ENCODE measurements around the gene SLC28A1. TPM values are rescaled to one million over a fixed set of nuclear protein-coding genes. Genes with fewer than 3 reads are reported as not detected.

SLC28A1 gene
- total and polyA plus RNA-seq, 9 donors, result 0.02 to 0.92 (median 0.18) TPM; not detected in 3

DNA sequence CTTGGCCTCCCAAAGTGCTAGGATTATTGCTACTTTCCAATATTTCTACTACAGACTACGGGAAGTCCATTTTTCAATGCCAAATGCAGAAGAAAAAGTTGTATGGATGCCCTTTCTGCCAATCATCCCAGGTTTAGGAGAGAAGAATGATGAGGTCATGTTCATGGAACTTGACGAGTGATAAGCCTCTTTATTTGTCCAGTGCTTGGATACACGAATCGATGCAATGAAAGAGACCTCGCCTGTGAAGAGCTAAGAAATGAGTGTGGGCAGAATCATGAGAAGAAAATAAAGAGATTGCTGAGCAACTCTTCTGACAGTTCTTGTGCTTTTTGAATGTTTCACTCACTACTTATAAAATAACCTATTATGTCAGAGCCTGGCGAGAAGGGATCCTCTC is 996 bp upstream of the SLC28A1 start:
- Histone ChIP-seq H3K4me3 (no peak overlapping the region), H3K27ac (no peak overlapping the region), H3K4me1 (ENCODE audit: insufficient read depth) (no peaks in the 10 kb centered on the region), H3K9me3 (no peaks in the 10 kb centered on the region), H3K27me3 (no peaks in the 10 kb centered on the region), H3K36me3 (no peaks in the 10 kb centered on the region)
- DNase-seq, result no peak
- intact Hi-C loops (cut with DNase I), result no loop called here
- TF ChIP-seq EP300 (IDR thresholded peaks at IDR 0.05), result no peak
- TF ChIP-seq POLR2A (IDR thresholded peaks at IDR 0.05), result no peak
- no peak for TF ChIP-seq CTCF (IDR thresholded peaks at IDR 0.05)
- WGBS, 3 donors, result 76 to 84% (median 81%) methylated on average over 6 of the region's 6 CpGs

DNA sequence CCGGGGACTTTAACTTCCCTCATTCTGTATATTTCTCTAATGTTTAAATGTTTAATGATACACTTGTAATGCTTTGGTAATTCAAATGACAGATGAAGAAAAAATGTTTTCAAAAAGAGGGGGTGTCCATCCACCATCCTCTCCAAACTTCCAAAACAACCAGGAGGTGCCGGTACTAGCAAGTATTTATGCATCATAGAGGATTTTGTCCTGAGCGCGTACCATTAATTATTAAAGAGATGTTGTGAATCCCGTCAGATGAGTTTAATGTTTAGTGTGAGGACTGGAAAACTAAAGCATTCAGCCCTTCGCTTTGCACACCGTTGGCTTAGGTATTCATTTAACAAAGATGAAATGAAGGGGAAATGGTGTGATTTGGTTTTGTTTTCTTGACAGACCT is 1.3 kb downstream of the SLC28A1 start:
- TF ChIP-seq EP300 (IDR thresholded peaks at IDR 0.05) (no peak), CTCF (IDR thresholded peaks at IDR 0.05) (no peak), POLR2A (IDR thresholded peaks at IDR 0.05) (no peak)
- H3K4me3 ChIP-seq, result no peak overlapping the region
- no peaks in the 10 kb centered on the region for H3K27me3 ChIP-seq
- H3K27ac ChIP-seq, result no peak overlapping the region
- no peak for DNase-seq
- intact Hi-C loops (cut with DNase I), result no loop called here
- no peaks in the 10 kb centered on the region for H3K9me3 ChIP-seq
- H3K36me3 ChIP-seq, result no peaks in the 10 kb centered on the region
- no peaks in the 10 kb centered on the region for H3K4me1 ChIP-seq (ENCODE audit: insufficient read depth)
- WGBS, 3 donors, result 89 to 94% (median 90%) methylated on average over 7 of the region's 7 CpGs

- Histone ChIP-seq H3K9me3 (no peaks in the 10 kb centered on the region), H3K4me1 (ENCODE audit: insufficient read depth) (peaks cover 4% of the 10 kb centered on the region), H3K27me3 (no peaks in the 10 kb centered on the region), H3K36me3 (no peaks in the 10 kb centered on the region), H3K4me3 (no peak overlapping the region), H3K27ac (no peak overlapping the region)
- TF ChIP-seq POLR2A (IDR thresholded peaks at IDR 0.05), result no peak
- TF ChIP-seq CTCF (IDR thresholded peaks at IDR 0.05), result no peak
- no peak for TF ChIP-seq EP300 (IDR thresholded peaks at IDR 0.05)
- 91 to 93% (median 92%) methylated on average over 14 of the region's 14 CpGs for WGBS, 3 donors
- no peak for DNase-seq
- intact Hi-C loops (cut with DNase I), result no loop called here
These were observed 1.9 kb downstream of the SLC28A1 start for GRCh38 chr15:84886211-84886983.

GRCh38 chr15:84886984-84887299 is 2.5 kb downstream of the SLC28A1 start:
- no peak overlapping the region for H3K27ac ChIP-seq
- intact Hi-C loops (cut with DNase I), result no loop called here
- 71 to 77% (median 75%) methylated on average over 1 of the region's 1 CpG for WGBS, 3 donors
- TF ChIP-seq POLR2A (IDR thresholded peaks at IDR 0.05) (no peak), EP300 (IDR thresholded peaks at IDR 0.05) (no peak), CTCF (IDR thresholded peaks at IDR 0.05) (no peak)
- peaks cover 6% of the 10 kb centered on the region for H3K4me1 ChIP-seq (ENCODE audit: insufficient read depth)
- no peak for DNase-seq
- no peak overlapping the region for H3K4me3 ChIP-seq
- H3K36me3 ChIP-seq, result no peaks in the 10 kb centered on the region
- H3K9me3 ChIP-seq, result no peaks in the 10 kb centered on the region
- H3K27me3 ChIP-seq, result no peaks in the 10 kb centered on the region

All from ovary (tissue), 9 donors.